ENCODE data around the gene HCN1.

DNA sequence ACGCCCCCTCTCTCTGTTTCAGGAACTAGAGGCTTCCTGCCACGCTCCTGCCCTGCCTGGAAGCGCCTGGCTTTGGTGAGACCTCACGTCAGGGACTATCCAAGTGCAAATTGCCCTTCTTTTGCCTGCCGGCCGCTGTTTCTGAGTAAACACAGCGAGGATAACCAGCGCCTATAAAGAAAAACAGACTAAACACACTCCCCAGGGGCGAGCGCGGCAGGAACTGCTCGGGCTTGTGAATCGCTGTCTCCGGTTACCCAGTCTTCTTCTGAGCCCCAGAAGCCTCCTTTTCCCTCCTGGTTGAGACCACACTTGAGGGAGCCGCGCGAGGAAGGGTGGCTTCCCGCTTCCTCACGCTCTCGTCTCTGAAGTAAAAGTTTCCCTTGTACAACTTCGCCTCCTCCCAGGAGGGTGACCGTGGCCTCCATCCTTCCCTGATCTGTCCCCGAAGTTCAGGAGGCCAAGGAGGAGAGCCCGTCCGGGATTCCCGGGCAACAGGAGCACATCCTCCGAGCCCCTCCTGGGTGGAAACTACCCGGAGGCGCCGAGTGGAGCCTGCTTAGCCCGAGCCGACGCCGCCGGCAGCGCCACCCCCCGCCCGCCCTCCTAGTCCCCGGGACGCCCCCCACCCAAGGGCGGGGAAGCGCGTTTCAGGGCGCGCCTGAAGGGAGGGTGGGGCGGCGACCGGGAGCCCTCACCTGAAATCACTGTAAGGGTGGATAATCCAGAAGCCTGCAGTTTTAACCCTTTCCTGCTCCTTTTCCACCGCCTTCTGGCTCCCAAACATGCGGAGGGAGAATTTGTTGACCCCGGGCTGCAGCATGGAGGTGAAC, 993 bp downstream of the HCN1 start:
- TF ChIP-seq CTCF (IDR thresholded peaks at IDR 0.05), result no peak
- no peak for TF ChIP-seq POLR2A (IDR thresholded peaks at IDR 0.05)
